ENCODE measurements around the gene EXOSC3. TPM values are rescaled to one million over a fixed set of nuclear protein-coding genes. Genes with fewer than 3 reads are reported as not detected.

Gene EXOSC3
- total RNA-seq, 1 donor from 2014 or later: 85.2 TPM

- Histone ChIP-seq H3K27ac (no peak overlapping the region), H4K20me1 (ENCODE audit: low read depth) (no peaks in the 10 kb centered on the region), H3K9me3 (ENCODE audit: low read depth) (no peaks in the 10 kb centered on the region), H3K9ac (no peak overlapping the region), H3K27me3 (peaks cover 51% of the 10 kb centered on the region), H3K4me1 (peaks cover 8% of the 10 kb centered on the region), H2AFZ (replicated peaks) (no peak overlapping the region), H3K4me2 (no peak overlapping the region), H3K4me3 (no peak overlapping the region), H3K79me2 (ENCODE audit: low read depth) (no peaks in the 10 kb centered on the region), H3K36me3 (no peaks in the 10 kb centered on the region), H3F3A (ENCODE audit: low read depth) (no peaks in the 10 kb centered on the region)
- TF ChIP-seq EZH2phosphoT487 (IDR thresholded peaks at IDR 0.05) (no peak), EZH2 (IDR thresholded peaks at IDR 0.05) (no peak)
- TF ChIP-seq, protein P1, sequence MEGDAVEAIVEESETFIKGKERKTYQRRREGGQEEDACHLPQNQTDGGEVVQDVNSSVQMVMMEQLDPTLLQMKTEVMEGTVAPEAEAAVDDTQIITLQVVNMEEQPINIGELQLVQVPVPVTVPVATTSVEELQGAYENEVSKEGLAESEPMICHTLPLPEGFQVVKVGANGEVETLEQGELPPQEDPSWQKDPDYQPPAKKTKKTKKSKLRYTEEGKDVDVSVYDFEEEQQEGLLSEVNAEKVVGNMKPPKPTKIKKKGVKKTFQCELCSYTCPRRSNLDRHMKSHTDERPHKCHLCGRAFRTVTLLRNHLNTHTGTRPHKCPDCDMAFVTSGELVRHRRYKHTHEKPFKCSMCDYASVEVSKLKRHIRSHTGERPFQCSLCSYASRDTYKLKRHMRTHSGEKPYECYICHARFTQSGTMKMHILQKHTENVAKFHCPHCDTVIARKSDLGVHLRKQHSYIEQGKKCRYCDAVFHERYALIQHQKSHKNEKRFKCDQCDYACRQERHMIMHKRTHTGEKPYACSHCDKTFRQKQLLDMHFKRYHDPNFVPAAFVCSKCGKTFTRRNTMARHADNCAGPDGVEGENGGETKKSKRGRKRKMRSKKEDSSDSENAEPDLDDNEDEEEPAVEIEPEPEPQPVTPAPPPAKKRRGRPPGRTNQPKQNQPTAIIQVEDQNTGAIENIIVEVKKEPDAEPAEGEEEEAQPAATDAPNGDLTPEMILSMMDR (IDR thresholded peaks at IDR 0.05): no peak
- peaks cover 15% of the 10 kb centered on the region for H3K4me1 Mint-ChIP-seq
- peaks cover 3% of the 10 kb centered on the region for H3K27me3 Mint-ChIP-seq (ENCODE audit: insufficient read depth, low read depth)
- H3K9me3 Mint-ChIP-seq: no peaks in the 10 kb centered on the region
- no peak for DNase-seq (ENCODE audit: low spot score)
- no peaks in the 10 kb centered on the region for H3K36me3 Mint-ChIP-seq
- H3K4me3 Mint-ChIP-seq: no peak overlapping the region
- H3K27ac Mint-ChIP-seq: no peak overlapping the region
Measured at GRCh38 chr9:37732086-37732741, 52.6 kb downstream of the EXOSC3 start.

GRCh38 chr9:37730839-37731238 lies 54.0 kb downstream of the EXOSC3 start:
- H3K27ac ChIP-seq: no peak overlapping the region
- H3K9me3 Mint-ChIP-seq: no peaks in the 10 kb centered on the region
- no peaks in the 10 kb centered on the region for H3K79me2 ChIP-seq (ENCODE audit: low read depth)
- no peak overlapping the region for H3K9ac ChIP-seq
- H3K36me3 ChIP-seq: no peaks in the 10 kb centered on the region
- H3K4me1 Mint-ChIP-seq: peaks cover 15% of the 10 kb centered on the region
- peaks cover 51% of the 10 kb centered on the region for H3K27me3 ChIP-seq
- no peak overlapping the region for H3K4me3 Mint-ChIP-seq
- TF ChIP-seq, protein P1 (IDR thresholded peaks at IDR 0.05): no peak
- peak; percentile 65 for TF ChIP-seq EZH2phosphoT487 (IDR thresholded peaks at IDR 0.05)
- no peaks in the 10 kb centered on the region for H4K20me1 ChIP-seq (ENCODE audit: low read depth)
- no peak overlapping the region for H3K4me3 ChIP-seq
- H3K9me3 ChIP-seq (ENCODE audit: low read depth): no peaks in the 10 kb centered on the region
- H3K27ac Mint-ChIP-seq: no peak overlapping the region
- peaks cover 8% of the 10 kb centered on the region for H3K4me1 ChIP-seq
- H3K27me3 Mint-ChIP-seq (ENCODE audit: insufficient read depth, low read depth): peaks cover 3% of the 10 kb centered on the region
- no peaks in the 10 kb centered on the region for H3F3A ChIP-seq (ENCODE audit: low read depth)
- H3K36me3 Mint-ChIP-seq: no peaks in the 10 kb centered on the region
- no peak overlapping the region for H2AFZ ChIP-seq (replicated peaks)
- peak; percentile 47 for DNase-seq (ENCODE audit: low spot score)
- H3K4me2 ChIP-seq: peak overlapping the region; percentile 33

DNA sequence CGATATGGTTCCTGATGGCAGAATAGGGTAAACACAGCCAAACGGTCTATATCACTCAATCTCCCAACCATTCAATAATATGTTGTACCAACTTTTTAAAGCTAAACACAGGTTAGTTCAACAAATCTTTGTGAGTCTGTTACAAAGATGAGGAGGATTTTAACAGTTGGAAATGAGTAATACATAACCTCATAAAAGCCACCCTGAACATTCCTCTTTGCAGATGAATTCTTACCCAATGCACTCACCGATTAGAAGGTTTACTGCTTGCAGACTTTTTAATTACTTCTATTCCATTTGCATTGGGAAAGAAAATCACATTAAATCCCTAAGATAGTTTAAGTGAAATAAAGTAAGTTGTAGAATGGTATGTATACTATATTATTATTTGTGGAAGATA lies 54.6 kb downstream of the EXOSC3 start:
- no peak overlapping the region for H3K4me3 Mint-ChIP-seq
- H3K27ac Mint-ChIP-seq: no peak overlapping the region
- Histone ChIP-seq H3K9me3 (ENCODE audit: low read depth) (no peaks in the 10 kb centered on the region), H2AFZ (replicated peaks) (no peak overlapping the region), H3K9ac (no peak overlapping the region), H3K4me1 (peaks cover 8% of the 10 kb centered on the region), H3K4me2 (no peak overlapping the region), H3K79me2 (ENCODE audit: low read depth) (no peaks in the 10 kb centered on the region), H3K4me3 (no peak overlapping the region), H3F3A (ENCODE audit: low read depth) (no peaks in the 10 kb centered on the region), H3K36me3 (no peaks in the 10 kb centered on the region), H4K20me1 (ENCODE audit: low read depth) (no peaks in the 10 kb centered on the region), H3K27ac (no peak overlapping the region), H3K27me3 (peaks cover 51% of the 10 kb centered on the region)
- no peaks in the 10 kb centered on the region for H3K36me3 Mint-ChIP-seq
- peaks cover 3% of the 10 kb centered on the region for H3K27me3 Mint-ChIP-seq (ENCODE audit: insufficient read depth, low read depth)
- no peaks in the 10 kb centered on the region for H3K9me3 Mint-ChIP-seq
- no peak for DNase-seq (ENCODE audit: low spot score)
- peaks cover 15% of the 10 kb centered on the region for H3K4me1 Mint-ChIP-seq
- TF ChIP-seq, protein P1 (IDR thresholded peaks at IDR 0.05): no peak

Other genes starting within 250 kb of the EXOSC3 start
- gene FBXO10, start 208.7 kb downstream of the EXOSC3 start, total RNA-seq (ENCODE audit: low replicate concordance): 13.4 and 28.2 TPM in 2 replicates
- gene TOMM5, start 192.5 kb downstream of the EXOSC3 start, total RNA-seq (ENCODE audit: low replicate concordance): 142 and 201 TPM in 2 replicates
- not detected in 2 replicates for gene FRMPD1, start 134.1 kb downstream of the EXOSC3 start, total RNA-seq (ENCODE audit: low replicate concordance)
- 5.4 and 6.5 TPM in 2 replicates for gene TRMT10B, start 31.3 kb downstream of the EXOSC3 start, total RNA-seq (ENCODE audit: low replicate concordance)
- gene DCAF10, start 15.7 kb upstream of the EXOSC3 start, total RNA-seq (ENCODE audit: low replicate concordance): 15.8 and 21.0 TPM in 2 replicates
- gene SLC25A51, start 119.1 kb upstream of the EXOSC3 start, total RNA-seq (ENCODE audit: low replicate concordance): 22.6 and 24.6 TPM in 2 replicates

Measured in neural progenitor cell (in vitro differentiated cells).